ENCODE measurements around the gene PTPN9. TPM values are rescaled to one million over a fixed set of nuclear protein-coding genes. Genes with fewer than 3 reads are reported as not detected.
"Not testable (repeated sequence)": the region's sequence is repeated elsewhere in the genome, so short reads cannot be mapped to it uniquely, and the experiment has no call there.

PTPN9 gene
- total RNA-seq, 1 donor from 2014 or later = 16.8 TPM

DNA sequence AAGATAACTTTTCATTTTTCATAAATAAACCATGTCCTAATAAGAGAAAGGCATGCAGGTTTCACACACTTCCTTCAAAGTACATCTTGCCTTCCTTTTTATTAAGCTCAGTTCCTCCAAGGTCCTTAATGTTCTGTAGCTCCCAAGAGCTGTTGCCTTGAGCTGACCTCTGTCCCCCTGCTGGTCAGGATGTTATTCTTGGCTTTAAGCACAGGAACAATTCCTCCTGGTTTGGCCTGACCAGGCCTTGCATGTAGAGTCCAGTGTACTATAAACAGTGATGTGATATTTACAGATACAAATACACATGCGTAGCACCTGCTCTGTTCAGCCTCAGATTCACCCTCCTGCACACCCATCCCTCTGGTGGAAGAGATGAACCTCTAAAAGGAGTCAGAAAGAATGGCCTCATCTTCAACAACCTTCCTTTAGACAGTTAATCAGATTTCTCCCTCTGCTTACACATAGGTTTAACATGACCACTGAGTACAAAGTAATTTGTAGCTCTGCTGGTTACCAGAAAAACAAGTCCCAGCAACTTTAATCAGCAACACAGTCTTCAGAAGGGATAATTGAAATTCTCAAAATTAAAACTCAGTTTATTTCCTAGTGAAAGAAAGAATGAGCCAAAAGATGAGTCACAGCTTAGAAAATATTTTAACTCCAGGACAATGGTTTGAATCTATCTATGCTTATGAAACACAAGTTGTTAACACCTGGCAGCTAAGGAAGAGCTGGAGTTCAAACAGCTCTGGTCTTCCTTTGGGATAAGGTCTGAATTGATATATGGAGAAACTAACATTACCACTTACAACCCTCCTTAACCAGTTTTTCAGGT lies 46.5 kb downstream of the PTPN9 start:
- DNase-seq (ENCODE audit: low read depth in 2 of 2) = peak; percentile 75 to 88

DNA sequence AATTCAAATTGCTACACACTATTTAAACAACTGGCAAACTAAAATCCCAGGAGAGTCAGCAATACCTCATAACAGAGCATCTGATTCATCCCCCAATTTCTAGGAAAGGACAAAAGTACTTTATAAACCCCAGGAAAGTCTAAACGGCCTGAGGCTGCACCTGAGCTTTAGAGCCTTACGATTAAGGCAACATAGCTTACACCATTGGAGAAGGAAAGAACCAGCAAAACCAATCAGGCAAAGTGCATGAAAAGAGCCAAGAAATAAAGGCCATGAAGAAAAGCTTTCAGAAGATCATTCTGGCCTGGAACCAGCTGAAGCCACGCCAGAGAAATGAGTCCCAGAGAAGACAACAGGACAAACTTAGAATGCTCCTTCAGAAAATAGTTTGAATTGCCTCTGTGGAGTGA lies 48.1 kb downstream of the PTPN9 start:
- DNase-seq (ENCODE audit: low read depth in 2 of 2) = no peak

DNA sequence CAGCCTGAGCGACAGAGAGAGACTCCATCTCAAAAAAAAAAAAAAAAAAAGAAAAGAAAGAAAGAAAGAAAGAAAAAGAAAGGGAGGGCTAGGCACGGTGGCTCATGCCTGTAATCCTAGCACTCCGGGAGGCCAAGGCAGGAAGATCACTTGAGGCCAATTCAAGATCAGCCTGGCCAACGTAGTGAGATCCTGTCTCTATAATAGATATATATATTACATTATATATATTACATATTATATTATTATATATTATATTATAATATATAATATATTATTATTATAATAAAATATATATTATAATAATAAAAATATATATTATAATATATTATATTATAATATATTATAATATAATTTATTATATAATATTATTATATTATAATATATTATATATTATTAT lies 48.9 kb downstream of the PTPN9 start:
- DNase-seq (ENCODE audit: low read depth in 2 of 2) = no peak

DNA sequence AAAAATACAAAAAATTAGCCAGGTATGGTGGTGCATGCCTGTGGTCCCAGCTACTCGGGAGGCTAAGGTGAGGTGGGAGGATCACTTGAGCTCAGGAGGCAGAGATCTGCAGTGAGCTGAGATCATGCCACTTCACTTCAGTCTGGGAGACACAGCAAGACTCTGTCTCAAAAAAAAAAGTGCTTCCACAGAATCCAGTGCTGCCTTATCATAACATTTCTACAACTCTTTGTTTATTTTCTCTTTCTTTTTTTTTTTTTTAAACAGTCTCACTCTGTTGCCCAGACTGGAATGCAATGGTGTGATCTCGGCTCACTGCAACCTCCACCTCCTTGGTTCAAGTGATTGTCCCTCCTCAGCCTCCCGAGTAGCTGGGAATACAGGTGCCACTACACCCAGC lies 53.4 kb downstream of the PTPN9 start:
- DNase-seq (ENCODE audit: low read depth in 2 of 2) = not testable (repeated sequence)

DNA sequence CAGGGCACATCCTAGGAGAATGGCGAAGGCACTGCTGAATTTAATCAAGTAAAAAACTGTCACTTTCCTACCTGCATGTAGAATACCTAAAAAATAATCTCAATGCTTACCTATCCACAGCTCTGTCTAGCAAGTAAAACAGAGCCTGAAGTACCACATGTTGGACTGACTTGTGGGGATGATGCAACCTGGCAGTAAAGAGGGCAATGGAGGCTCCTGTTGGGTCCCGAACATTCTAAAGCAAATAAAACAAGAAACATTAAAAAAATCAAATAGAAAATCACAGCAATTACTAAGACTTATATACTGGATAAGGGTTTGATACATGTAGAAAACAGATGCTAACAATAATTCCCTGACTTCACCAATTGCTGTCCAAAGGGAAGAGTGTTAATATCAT lies 56.1 kb downstream of the PTPN9 start:
- DNase-seq (ENCODE audit: low read depth in 2 of 2) = no peak

DNA sequence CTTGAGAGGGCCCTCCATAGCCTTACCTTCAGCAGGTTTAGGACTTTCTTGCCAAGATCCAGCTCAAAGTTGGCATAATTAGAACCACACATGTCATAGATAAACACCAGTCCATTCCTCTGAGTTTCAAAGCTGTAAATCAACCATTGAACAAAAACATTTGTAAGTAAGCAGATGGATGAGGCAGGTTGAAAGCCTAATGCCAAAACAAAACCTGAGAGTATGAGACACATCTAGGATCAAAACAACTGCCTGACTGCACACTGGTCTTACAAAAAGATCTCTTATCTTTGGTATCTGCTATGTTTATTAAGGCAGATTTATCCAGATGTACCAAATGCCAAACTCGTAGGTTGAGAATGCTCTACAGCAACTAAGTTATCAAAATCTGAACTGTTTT lies 61.9 kb downstream of the PTPN9 start:
- DNase-seq (ENCODE audit: low read depth in 2 of 2) = no peak

DNA sequence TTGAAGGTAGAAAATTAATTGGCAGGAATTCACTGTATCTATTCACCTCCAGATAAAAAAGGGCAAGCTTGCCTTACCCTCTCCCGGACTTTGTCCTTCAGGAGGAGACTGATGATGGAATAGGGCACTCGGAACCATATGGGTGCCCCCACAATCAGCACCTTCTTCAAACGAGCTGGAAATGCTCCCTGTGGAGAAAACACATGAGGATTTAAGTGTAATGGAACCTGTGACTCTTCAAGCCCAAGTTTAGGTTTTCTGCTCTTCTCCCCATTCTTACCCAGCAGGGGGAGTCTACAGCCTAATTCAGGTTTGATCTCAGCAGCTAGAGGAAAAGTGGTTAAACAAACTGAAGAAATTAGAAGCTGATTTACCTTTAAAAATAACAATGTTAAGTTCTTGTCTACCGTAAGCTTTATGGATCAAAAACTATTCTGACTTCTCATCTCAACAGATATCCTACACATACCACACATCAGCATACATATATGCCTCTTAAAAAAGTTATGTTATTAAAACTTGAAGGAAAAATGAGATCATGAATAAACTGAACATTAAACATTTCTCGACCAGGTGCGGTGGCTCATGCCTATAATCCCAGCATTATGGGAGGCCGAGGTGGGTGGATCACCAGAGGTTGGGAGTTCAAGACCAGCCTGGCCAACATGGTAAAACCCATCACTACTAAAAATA lies 70.1 kb downstream of the PTPN9 start:
- DNase-seq (ENCODE audit: low read depth in 2 of 2) = peak; percentile 45 to 63

DNA sequence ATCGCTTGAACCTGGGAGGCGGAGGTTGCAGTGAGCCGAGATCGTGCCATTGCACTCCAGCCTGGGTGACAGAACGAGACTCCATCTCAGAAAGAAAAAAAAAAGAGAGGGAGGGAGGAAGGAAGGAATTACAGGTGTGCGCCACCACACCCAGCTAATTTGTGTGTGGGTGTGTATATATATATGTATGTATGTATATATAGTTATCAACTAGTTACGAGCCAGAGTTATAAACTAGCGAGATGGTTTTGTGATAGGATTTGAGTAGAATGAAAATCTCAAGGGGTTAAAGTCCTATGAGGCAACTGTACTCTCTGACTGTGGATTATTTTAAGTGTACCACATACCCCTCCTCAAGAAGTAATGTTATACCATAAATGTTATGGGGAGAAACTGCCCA lies 76.8 kb downstream of the PTPN9 start:
- no peak for DNase-seq (ENCODE audit: low read depth in 2 of 2)

DNA sequence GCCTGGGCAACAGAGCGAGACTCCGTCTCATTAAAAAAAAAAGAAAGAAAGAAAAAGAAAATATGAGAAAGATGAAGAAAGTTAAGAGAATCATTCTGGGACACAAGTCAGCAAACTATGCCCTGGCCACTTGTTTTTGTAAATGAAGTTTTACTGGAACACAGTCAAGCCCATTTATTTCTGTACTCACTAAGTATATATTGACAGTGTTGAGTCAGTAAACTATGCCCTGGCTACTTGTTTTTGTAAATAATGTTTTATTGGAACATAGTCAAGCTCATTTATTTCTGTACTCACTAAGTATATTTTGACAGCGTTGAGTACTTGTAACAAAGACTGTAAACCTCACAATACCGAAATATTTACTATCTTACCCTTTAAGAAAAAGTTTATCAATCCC lies 85.4 kb downstream of the PTPN9 start:
- DNase-seq (ENCODE audit: low read depth in 2 of 2) = no peak

DNA sequence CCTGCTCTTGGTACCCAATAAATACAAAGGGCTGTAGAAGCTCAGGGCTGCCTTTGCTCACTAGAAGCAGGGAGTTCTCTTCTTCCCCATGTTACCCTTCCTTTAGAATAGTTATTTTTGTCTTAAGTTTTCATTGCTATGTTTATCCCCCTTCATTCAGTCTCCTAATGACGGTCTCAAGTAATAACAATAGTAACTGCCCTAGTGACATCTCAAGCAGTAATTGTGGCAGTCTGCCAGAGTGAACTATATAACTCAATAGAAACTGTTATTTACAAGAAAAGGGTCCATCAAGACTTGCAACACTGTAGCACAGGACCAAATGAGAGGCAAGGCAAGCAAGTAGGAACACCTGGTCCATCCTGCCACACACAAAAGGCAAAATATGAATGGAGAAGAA lies 95.2 kb downstream of the PTPN9 start:
- DNase-seq (ENCODE audit: low read depth in 2 of 2) = peak in 1 of 2 donors; percentile 81

DNA sequence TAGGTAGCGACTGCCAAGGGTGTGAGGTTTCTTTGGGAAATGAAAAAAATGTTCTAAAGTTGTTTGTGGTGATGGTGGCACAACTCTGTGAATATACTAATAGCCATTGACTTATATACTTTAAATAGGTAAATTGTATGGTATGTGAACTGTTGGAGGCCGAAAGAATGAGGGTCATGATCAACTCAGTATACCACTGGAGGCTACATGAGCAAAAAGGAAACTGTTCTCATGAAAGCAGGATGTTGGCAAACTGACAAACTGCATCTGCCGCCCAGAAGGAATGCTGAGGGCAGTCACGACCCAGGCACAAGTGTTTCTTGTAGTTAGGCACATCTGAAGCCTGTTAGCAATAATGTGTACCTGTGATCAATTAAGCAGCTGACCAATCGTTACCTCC lies 95.6 kb downstream of the PTPN9 start:
- peak; percentile 3 to 77 for DNase-seq (ENCODE audit: low read depth in 2 of 2)

DNA sequence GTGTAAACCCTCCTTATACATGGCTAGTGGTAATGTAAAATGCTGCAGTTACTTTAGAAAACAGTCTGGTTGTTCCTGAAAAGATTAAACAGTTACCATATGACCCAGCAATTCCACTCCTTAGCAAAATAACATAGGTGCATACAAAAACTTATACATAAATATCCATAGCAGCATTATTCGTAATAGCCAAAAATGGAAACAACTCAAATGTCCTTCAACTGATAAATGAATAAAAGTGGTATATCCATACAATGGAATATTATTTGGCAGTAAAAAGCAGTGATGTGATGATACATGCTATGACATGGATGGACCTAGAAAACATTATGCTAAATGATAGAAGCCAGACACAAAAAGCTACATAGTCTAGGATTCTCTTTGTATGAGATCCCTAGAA lies 96.0 kb downstream of the PTPN9 start:
- no peak for DNase-seq (ENCODE audit: low read depth in 2 of 2)

DNA sequence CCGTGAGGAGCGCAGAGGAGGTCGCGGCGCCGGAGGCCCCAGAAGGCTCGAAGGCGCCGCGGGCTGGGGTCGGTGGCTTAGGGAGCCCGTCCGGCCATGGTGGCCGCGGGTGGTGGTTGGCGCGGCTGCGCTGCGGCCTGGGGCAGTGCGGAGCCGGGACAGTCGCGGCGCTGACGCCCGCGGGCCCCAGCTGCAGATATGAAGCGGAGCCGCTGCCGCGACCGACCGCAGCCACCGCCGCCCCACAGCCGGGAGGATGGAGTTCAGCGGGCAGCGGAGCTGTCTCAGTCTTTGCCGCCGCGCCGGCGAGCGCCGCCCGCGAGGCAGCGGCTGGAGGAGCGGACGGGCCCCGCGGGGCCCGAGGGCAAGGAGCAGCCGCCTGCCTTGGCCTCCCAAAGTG lies 98.7 kb downstream of the PTPN9 start:
- DNase-seq (ENCODE audit: low read depth in 2 of 2) = not testable (repeated sequence)

DNA sequence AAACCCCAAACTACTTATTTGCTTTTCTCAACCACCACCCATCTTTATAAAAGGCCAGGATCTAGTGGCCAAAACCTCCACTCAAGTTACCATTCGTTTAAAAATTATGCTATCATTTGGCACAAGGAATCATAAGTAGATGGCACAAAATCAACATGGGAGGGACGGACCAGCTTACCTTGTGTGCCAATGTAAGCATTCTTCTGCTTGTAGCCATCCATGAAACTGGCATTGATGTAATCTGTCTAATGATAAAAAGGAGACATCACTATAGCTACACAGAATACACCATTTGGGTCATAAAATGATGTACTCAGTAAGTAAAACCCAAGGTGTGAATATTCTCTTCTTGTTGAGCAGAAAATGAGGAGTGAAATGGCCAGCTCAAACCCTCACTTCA lies 99.4 kb downstream of the PTPN9 start:
- no peak for DNase-seq (ENCODE audit: low read depth in 2 of 2)

DNA sequence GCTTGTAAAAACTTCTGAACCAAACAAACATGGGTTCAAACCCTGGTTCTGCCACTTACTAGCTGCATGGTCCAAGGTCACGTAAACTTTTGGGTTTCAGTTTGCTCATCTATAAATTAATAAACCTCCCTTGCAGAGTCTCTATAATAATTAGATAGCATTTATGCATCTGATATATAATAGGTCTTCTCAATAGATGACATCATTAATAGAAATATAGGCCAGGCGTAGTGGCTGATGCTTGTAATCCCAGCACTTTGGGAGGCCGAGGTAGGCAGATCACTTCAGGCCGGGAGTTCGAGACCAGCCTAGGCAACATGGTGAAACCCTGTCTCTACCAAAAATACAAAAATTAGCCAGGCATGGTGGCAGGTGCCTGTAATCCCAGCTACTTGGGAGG lies 102.0 kb downstream of the PTPN9 start:
- not testable (repeated sequence) for DNase-seq (ENCODE audit: low read depth in 2 of 2)

DNA sequence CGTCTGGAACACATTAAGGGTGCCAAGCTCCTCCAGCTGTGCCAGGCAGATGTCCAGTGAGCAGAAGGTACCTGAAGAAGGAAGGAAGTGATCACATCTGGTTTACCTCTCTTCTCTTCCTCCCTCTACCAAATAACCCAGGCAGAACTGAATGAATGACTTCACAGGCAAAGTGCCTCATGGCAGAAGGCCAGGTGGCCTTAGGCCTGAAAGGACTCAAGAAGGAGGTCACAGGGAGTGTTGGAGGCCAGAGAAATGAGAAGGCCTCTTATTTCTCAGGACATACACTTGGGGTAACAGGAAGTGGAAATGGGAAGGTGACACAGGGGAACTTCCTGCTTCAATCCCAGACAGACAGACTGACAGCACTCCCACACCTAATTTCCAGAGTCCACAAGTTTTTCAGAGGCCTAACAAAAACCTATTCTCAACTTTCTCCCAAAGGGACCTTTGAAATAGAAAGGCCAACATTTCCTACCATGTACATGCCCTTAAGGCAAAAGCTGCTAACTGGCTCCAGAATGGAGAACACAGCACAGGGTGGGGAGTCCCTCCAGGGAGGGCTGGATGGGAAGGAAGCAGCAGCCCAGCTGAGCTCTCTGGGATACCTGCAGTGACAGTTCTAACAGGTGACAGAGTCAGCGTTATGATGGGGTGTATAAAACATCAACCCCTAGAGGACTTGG lies 110.1 kb downstream of the PTPN9 start:
- no peak for DNase-seq (ENCODE audit: low read depth in 2 of 2)

DNA sequence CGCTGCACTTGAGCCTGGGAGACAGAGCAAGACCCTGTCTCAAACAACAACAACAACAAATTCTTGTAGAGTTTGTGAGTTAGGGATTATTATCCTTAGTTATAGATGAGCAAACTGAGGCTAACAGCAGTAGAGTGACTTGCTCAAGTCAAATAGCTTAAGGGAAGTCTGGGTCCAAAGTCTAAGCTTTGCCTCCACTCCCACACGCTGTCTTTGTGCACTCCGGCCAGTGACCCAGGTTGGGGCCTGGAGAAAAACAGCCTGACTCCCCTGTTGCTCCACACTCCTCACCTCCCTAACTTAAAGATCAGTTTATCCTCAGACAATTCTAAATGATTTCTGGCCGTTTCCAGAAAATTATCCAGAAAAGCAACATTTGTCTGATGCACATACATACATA lies 118.5 kb downstream of the PTPN9 start:
- no peak for DNase-seq (ENCODE audit: low read depth in 2 of 2)

DNA sequence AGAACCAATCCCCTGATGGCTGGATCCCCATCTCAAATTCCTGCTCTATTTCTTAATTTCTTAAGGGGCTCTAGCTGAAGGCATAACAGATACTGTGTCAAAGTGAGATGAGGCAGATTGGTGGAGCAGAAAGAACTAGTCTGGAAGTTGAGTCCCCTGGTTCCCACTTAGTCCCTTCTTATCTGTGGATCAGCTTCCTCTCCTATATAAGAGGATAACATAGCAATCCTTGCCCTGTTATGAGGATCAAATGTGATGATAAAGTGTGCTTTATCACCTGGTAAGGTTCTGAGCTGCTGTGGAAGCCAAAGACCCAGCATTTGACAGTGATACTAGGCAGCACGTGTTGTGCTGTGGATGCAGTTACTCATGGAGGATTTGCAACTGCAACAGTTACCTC lies 119.5 kb downstream of the PTPN9 start:
- no peak for DNase-seq (ENCODE audit: low read depth in 2 of 2)

DNA sequence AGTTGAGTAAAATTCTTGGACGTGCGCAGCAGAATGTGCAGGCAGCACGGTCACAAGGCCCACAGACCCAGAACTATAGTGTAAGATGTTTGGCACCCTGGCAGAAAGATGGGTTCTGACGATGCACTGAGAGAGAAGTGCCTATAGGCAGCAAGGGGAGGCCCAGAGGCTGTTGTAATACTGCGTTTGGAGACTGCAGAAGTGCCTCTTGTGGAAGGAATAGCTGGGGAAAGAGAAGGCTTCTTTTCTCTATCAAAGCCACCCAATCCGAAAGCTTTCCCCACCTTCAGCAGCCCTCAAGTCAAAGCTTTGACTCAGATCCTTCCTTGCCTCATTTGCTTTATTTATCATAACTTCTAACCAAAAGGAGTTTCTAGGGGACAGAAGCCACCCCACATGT lies 122.4 kb downstream of the PTPN9 start:
- DNase-seq (ENCODE audit: low read depth in 2 of 2) = no peak

DNA sequence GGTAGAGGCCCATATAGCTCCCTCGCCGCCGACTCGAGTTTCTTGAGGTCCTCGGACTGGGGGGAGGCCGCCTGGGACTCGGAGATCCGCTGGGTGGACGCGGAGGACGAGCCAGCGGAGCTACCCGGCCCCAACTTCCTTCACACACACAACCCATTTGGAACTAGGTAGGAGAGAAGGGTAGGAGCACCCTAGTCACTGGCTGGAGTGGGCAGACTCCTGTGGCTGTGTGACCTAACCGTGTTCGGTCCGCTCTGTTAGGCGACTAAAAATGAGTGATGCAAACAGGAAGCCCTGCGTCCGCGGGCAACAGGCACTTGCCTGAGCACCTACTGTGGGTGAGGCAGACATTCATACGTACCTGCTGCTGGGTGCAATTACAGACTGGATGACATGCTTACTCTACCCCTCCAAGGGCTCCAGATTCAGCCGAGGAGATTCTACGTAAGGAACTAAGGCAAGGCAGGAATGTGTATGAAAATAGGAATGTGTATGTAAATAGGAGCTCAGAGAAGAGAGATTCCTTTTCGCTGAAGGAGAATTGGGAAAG lies 123.1 kb downstream of the PTPN9 start:
- peak; percentile 27 to 63 for DNase-seq (ENCODE audit: low read depth in 2 of 2)

DNA sequence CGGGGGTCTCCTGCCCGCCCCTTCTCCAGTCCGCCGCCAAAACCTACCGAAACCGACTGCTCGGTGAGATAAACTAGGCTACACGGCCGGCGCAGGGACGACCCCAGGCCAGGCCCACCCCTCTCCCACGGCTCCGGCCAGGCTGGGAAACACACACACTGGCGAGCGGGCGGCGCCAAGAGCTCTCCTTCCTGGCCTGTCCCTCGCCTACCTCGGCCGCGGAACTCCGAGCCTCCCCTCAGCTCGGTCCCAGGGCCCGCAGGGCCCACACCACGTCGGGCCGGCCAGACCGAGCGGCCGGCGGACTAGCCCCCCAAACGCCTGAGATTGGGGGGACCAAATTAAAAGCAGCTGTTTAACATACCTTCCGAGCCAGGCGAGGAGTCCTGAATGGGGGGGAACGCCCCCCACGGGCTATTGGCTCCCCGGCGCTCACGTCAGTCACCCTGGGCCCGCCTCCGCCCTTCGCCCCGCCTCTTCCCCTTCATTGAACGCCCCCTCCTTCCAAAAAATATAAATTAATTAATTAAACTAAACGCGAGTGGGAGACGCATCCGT lies 123.6 kb downstream of the PTPN9 start:
- peak; percentile 60 to 86 for DNase-seq (ENCODE audit: low read depth in 2 of 2)

Measured in dermis microvascular lymphatic vessel endothelial cell (primary cell).